GM20000 (cell line): ENCODE measurements around the gene PLCH2.

Experiments
- DNase-seq: peaks from one replicate; pipeline ENCODE4 v3.0.0; 2012; ENCODE audit warnings: low spot score
- CTCF ChIP-seq: IDR thresholded peaks from 2 replicates; pipeline ENCODE4 v1.5.1; 2012; ENCODE audit warnings: mild to moderate bottlenecking, control low read depth; ENCODE audit errors: extremely low read depth, missing control alignments

The PLCH2 gene

DNA sequence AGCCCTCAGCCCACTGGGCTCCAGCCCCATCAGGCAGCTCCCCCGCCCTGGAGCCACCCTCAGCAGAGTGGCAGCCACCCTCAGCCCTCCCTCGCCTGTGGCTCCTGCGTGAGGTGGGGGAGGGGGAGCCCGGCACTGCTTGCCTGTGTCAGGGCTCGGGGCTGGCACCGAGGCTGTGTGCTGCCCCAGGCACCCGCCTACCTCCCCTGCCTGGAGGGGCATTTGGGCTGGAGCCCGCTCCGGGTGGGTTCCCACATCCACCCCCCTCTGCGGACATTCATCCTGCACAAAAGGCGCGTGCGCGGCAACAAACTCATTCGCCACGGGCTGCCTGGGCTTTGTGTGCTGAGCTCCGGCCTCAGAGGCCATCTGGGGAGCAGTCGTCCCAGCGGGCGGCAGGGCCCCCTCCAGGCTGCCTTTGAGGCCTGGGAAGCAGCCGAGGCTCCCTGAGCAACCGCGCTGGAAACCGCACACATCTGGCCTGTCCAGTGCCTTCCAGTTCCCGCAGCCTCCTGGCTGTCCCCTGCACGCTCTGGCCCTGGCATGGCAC lies 67.5 kb downstream of the PLCH2 start:
- TF ChIP-seq CTCF = no peak
- DNase-seq = no peak

DNA sequence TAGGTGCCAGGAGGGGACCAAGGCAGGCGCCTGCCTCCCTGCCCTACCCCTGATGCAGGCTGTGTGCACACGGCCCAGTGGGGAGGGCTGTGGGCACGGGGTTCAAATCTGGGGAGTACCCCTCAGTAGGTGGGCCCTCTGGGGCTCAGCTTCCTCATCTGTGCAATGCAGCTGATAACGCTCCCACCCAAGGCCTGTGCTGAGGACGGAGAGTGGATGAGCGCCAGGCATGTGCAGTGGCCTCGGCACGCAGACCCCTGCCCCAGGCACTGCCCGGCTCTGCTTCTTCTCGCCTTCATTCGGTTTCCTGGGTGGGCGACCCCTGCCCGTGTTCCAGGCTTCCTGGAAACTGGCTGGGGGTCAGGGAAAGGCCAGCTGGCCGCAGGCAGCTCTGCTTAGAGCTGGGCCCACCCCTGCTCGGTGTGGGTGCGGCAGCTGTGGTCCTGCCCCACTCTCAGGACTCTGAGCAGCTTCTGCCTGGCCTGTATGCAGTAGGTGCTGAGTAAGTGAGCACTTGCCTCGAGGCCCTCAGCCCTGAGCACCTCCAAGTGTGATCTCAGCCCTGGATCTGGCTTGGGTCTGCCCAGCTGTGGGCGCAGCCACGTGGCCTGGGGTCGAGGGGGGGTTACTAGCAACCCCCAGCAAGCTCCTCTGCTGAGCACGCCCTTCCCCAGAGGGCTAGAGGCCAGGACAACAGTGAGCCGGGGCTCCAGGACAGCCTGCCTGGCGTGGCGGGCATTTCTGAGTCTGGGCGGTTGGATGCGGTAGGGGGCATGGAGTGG lies 68.2 kb downstream of the PLCH2 start:
- no peak for TF ChIP-seq CTCF
- DNase-seq = no peak

DNA sequence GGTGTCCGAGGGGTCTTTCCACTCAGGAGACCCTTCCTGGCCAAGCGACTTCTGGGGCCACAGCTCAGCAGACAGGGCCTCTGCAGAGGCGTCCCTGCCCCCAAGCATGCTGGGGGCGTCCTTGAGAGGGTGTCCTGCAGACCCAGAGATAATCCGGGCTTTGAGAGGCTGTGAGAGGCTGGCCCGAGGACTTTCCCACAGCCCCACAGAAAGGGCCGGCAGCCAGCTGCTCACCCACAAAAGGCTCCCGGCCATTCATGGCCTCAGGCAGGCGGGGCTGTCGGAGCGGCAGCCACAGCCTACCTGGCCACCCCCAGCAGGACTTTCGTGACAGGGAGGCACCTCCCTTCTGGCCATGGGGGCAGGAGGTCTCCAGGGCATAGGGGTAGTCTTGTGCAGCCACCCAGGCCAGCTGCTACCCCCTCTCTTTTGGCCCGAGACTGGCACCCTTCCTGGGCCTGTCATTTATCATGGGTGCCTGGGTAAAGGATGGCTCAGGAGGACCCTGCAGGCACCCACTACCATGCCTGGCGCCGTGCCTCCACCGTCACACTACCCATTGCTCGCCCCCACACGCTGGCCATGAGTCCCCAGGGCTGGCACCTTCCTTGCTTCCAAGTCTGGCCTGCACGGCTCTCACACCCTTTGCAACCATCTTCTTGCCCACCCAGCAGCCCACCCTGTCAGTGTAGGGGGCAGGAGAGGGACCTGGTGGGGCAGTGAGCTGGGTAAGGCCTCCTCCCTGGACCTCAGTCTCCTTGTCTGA lies 69.0 kb downstream of the PLCH2 start:
- TF ChIP-seq CTCF = no peak
- DNase-seq = no peak

DNA sequence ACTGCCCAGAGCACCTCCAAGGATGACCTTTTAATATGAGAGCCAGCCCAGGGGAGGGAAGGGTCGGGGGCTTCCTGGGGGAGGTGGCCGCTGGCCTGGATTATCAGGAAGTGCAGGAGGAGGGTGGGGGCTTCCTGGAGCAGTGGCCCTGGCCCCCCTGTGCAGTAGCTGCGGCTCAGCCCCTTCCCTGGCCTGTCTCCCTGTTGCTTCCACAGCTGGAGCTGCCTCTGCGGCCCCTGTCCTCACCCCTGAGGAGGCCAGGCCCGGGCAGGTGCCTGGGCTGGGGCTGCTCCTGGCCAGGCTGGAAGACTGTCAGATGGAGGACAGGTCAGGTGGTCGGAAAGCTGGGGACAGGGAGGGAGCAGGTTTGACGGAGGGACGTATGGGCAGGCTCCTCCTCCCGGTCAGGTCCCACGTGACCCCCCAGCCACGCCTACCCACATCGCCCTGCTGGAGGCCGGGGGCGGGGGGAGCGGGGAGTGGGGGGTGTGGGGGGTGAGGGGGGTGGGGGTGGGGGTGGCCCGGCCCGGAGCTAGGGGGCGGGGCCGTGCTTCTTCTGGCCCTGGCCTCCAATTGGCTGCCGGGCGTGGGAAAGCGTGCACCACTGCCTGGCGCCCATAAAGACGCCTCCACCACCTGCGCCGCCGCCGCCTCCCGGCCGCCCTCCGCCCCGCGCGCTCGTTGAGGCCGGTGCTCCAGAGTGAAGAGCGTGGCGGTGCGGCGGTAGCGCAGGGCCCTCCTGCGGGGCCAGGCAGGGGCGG lies 69.8 kb downstream of the PLCH2 start:
- TF ChIP-seq CTCF = no peak

GRCh38 chr1:2546515-2547209 lies 70.6 kb downstream of the PLCH2 start:
- DNase-seq = peak; percentile 92
- TF ChIP-seq CTCF = no peak

More for the DNA sequence above, 69.8 kb downstream of the PLCH2 start:
- DNase-seq = peak; percentile 98

DNA sequence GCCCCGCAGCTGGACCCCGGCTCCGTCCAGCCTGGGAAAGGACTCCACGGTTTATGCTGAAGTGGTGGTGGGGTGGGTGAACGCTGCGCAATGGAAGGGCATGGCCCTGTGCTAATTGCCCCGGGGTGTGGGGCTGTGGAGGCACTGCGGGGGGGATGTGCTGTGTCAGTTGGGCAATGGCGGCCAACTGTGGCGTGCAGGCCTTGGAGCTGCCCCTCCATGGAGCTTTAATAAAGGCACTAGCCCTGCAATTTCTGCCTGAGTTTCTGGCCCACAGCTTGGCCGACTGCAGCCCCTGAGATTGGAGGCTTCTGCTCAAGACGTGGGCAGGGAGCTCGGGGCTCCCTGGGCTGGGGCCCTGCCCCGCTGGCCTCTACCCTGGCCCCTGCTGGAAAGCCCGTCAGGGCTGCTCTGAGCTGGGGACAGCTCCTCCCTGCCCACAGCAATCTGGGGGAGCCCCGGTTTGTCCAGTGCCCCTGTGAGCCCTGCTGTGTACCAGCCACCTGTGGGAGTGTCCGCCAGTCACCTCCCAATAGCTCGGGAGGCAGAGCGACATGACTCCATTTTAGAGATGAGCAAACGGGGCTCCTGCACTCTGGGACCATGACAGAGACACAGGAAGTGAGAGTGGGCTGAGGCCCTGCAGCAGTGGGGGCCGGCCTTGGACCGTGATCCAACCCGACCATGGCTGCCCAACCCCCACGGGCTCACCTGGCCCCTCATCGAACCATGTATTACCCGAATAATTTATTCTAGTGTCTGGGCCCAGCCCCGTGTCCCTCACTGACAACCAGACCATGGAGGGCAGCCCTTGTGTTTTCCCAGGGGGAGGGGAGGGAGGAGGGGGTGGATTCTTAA lies 71.3 kb downstream of the PLCH2 start:
- TF ChIP-seq CTCF = no peak
- peak; percentile 80 for DNase-seq
